GM19240 (cell line): ENCODE results near the gene SPINK7.
"Not testable (repeated sequence)": the region's sequence is repeated elsewhere in the genome, so short reads cannot be mapped to it uniquely, and the experiment has no call there.

Source experiments
- DNase-seq: peaks from one replicate; pipeline ENCODE4 v3.0.0; 2011; ENCODE audit warnings: low spot score; ENCODE audit not compliant: insufficient read length

SPINK7 gene

GRCh38 chr5:148312153-148312552 is at the start of gene SPINK7:
Gene SPINK7 (plus strand): TSS chr5:148312423. CDS start chr5:148312484, 61 bp downstream.
- DNase-seq = no peak

DNA sequence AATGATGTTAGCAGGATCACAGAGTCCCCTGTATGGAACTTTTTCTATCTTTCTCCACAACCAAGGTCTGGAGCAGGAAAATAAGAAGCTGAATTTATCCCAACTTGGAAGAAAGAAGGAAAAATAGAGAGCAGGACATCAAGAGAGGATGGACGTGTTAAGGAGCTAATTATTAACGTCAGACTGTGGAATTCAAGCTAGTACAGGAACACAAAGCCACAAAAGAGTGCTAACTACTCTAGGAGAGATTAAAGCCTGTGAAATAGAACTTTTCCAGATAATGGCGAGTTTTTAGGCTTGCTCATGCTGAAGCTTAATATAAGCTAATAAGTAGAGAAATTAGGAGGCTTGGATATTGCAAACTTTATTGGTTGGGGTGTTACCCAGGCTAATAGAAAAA is 44.3 kb upstream of the SPINK7 start:
- DNase-seq = no peak

GRCh38 chr5:148268566-148268965 is 43.7 kb upstream of the SPINK7 start, which contains the start of gene SPINK13:
Gene SPINK13 (plus strand): TSS chr5:148268794. CDS start chr5:148270073, 1,279 bp downstream.
- no peak for DNase-seq

DNA sequence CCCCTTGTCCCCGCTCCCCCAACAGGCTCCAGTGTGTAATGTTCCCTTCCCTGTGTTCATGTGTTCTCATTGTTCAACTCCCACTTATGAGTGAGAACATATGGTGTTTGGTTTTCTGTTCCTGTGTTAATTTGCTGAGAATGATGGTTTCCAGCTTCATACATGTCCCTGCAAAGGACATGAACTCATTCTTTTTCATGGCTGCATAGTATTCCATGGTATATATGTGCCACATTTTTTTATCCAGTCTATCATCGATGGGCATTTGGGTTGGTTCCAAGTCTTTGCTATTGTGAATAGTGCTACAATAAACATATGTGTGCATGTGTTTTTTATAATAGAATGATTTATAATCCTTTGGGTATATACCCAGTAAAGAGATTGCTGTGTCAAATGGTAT is 37.1 kb upstream of the SPINK7 start:
- DNase-seq = not testable (repeated sequence)

DNA sequence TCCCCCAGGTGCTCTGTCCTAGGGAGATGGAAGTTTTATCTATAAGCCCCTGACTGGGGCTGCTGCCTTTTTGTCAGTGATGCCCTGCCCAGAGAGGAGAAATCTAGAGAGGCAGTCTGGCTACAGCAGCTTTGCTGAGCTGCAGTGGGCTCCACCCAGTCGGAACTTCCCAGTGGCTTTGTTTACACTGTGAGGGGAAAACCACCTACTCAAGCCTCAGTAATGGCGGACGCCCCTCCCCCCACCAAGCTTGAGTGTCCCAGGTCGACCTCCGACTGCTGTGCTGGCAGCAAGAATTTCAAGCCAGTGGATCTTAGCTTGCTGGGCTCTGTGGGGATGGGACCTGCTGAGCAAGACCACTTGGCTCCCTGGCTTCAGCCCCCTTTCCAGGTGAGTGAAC is 31.3 kb upstream of the SPINK7 start:
- not testable (repeated sequence) for DNase-seq

DNA sequence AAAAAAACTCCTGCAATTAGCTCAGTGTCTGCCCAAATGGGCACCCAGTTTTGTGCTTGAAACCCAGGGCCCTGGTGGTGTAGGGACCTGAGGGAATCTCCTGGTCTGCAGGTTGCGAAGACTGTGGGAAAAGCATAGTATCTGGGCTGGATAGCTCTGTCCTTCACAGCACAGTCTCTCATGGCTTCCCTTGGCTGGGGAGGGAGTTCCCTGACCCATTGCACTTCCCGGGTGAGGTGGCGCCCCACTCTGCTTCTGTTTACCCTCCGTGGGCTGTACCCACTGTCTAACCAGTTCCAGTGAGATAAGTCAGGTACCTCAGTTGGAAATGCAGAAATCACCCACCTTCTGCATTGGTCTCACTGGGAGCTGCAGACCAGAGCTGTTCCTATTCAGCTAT is 30.9 kb upstream of the SPINK7 start:
- not testable (repeated sequence) for DNase-seq

GRCh38 chr5:148290271-148291195 is 21.7 kb upstream of the SPINK7 start:
- no peak for DNase-seq

DNA sequence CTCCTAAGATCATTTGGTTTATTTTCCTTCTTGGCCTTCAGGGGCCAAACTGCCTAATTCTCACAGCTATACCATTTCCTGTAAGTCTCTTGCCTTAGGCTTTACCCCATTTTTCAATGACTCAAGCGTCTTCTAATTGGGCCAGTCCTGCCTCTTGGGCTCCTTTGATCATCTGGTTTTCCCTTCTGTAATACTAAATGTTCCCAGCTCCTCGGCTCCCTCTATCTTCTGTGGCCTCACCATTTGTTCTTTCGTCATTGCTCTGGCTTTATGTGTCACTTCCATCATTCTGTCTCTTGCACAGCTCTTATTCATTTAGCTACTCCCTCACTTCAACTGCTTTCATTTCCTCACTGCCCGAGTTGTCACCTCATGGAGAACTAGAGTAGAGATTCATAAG is 14.5 kb upstream of the SPINK7 start:
- no peak for DNase-seq

DNA sequence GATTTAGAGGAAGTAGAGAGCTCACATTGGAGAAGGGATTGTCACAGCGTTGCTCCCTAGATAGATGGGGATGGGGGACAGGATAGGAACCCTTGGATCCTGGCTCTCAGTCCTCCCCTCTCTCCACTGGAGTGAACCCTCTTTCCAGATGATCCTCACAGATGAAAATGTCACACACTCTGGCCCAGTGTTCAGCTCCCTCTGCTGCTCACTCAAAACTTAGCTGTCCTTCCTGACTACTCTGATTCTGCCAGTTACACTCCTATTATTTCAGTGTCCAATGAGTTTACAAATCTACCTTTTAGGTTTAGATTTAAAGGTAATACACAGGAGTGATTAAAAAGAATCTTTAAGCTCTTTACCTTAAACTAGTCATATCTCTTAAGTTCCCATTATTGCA is 5.8 kb upstream of the SPINK7 start:
- DNase-seq = no peak

DNA sequence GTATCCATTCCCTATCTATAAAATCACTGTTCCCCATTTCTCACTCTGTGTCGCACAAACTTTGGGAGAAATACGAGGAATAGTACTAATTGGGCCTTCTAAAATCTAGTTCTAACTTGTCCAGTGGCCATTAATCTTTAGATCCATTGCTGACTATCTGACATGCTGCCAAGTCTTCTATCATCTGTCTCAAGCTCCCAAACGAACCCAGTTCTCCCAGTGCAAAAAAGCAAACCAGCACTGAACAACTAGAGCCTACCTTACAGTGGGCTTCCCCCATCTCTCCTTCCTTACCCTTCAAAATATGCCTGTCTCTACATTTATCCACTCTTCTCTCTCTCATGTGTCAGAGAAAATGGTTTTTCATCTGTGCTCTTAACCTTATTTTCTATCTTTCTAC is 3.2 kb upstream of the SPINK7 start:
- DNase-seq = no peak

GRCh38 chr5:148309746-148310145 is 2.5 kb upstream of the SPINK7 start:
- no peak for DNase-seq

DNA sequence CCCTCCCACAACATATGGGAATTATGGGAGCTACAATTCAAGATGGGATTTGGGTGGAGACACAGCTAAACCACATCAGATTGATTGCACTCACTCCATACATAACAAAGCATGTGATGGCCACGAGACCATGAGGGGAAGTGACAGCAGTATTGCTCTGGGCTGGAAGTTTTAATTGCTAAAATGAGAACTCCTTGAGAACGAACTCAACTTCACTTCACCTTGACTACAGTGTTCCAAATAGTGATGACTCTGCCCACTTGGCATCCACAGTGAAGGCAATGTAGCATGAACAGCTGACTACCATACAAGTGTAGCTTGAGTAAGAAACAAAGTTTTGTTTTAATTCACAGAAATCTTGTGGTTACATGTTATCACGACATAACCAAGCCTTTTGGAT is 739 bp upstream of the SPINK7 start:
- no peak for DNase-seq

DNA sequence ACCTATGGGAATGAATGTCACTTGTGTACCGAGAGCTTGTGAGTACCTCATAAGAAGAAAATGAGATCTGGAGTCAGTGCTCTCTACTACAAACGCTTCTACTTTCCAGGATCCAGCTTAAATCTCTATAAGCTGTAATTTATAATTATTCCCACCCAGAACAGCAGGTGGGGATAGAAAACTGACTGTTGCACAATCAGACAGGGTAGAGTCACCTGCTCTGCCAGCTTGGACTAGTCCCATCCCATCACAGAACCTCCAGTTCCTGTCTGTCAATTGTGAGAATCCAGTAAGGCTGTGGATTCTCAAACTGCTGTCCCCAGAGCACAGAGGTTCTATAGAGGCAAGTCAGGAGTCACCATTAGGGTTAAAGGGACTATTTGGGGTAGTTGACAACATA is 2.0 kb downstream of the SPINK7 start:
- DNase-seq = no peak

DNA sequence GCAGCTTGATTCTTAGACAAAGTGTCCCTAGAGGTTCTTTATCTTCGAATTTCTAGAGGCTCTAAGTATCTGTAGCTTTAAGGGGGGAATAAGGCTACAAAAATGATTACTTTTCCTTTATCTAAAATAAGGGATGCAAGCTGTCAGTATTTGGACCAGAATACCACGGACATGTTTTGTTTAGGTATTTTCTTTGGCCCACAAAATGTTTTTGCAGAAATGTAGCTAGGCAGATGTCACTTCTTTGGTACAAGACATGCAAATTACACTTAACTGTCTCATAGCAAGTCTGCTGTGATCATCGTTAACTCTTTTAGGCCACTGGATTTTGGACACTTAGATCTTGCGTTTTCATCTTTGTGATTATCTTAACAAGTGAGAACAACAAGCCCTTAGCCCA is 2.5 kb downstream of the SPINK7 start:
- no peak for DNase-seq

DNA sequence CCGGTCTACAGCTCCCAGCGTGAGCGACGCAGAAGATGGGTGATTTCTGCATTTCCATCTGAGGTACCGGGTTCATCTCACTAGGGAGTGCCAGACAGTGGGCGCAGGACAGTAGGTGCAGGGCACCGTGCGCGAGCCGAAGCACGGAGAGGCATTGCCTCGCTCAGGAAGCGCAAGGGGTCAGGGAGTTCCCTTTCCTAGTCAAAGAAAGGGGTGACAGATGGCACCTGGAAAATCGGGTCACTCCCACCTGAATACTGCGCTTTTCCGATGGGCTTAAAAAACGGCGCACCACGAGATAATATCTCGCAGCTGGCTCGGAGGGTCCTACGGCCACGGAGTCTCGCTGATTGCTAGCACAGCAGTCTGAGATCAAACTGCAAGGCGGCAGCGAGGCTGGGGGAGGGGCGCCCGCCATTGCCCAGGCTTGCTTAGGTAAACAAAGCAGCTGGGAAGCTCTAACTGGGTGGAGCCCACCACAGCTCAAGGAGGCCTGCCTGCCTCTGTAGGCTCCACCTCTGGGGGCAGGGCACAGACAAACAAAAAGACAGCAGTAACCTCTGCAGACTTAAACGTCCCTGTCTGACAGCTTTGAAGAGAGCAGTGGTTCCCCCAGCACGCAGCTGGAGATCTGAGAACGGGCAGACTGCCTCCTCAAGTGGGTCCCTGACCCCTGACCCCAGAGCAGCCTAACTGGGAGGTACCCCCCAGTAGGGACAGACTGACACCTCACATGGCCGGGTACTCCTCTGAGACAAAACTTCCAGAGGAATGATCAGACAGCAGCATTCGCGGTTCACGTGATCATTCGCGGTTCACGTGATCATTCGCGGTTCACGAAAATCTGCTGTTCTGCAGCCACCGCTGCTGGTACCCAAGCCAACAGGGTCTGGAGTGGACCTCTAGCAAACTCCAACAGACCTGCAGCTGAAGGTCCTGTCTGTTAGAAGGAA is 8.1 kb downstream of the SPINK7 start:
- not testable (repeated sequence) for DNase-seq

DNA sequence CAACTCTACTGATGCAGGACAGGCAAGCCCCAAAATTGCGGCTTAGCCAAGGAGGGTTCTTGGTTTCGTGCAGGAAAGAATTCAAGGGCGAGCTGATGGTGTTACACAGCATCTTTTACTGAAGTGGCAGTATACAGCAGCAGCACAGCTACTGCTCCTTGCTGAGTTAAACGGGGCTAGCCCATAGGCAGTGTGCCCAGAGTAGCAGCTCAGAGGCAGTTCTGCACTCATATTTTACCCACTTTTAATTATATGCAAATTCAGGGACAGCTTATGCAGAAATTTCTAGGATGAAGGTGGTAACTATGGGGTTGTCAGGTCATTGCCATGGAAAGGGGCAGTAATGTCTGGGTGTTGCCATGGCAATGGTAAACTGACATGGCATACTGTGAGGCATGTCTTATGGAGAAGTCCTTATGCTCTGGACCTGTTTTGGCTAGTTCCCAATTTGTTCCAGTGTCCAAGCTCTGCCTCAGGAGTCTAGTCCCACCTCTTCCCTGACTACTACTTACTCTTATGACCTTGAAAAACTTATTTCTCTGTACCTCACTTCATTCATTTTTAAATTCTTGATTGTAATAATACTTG is 21.1 kb downstream of the SPINK7 start:
- no peak for DNase-seq

DNA sequence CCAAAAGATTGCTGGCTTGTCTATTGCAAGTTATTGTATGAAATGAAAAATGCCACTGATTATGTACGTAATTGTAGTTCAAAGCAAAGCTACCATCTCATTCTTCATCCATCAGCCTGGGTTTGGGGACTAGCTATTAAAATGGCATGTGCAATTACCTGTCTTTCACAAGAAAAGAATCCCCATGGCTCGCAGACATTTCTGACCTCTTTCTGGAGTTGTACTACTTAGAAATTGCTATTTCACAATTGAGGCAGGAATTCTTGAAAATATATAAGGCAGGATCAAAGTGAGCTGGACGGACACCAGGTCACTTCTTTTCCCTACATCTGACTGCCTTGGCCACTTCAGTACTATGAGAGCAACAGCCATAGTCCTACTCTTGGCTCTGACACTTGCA is 23.0 kb downstream of the SPINK7 start, which contains the start of gene SPINK9:
SPINK9 (plus strand) TSS at position 301 of the 400 bp plus-strand sequence; CDS start at position 356, 55 bp downstream.
- no peak for DNase-seq

- DNase-seq = no peak
These were observed 24.6 kb downstream of the SPINK7 start for GRCh38 chr5:148336704-148337435.

DNA sequence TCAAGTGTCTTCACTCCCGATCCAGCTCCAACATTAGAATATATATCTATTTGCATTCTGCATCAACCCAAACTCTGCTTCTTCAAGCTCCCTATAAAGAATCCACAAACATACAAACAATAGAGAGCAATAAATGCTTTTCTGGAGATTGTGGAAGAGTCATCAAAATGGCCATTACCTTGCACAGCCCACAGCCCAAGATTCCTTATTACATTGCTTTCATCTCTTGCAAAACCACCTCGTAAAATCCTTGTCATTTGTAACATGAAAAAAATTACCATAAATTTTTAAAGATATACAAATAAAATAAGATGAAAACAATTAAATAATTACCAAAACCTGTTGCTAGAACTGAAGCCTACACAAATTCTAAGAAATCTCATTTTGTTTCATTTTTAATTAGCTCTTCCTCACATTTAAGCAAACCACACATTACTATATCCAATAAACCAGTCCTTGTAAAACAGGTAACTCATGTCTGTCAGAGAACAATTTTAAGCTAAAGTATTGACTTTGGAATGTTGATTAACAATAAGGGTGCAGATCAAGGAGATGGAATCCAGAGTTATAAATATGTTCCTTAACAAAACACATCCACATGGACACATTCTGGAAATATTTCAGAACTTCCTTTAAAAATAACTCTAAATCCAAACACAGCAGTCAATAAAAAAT is 30.3 kb downstream of the SPINK7 start:
- DNase-seq = no peak

GRCh38 chr5:148343046-148343407 is 30.8 kb downstream of the SPINK7 start:
- DNase-seq = no peak
